OCI-LY3 (cell line): Measurements from ENCODE around the gene PIP5K1B.

ENCODE experiments used
- H2AFZ ChIP-seq: fragments of 200-600, 300-600 bp; shearing (Covaris generic); 2 replicates; pipeline ENCODE4 v1.6.0; 2014; ENCODE audit warnings: antibody characterized with exemption, low read depth, low read length
- H3K27ac ChIP-seq: fragments of 200-600, 300-600 bp; sonication (generic); 2 replicates; pipeline ENCODE4 v1.5.1; 2014; ENCODE audit warnings: mild to moderate bottlenecking, low read length, moderate library complexity, mixed read lengths
- H3K27me3 ChIP-seq: fragments of 200-600, 300-600 bp; sonication (generic); 2 replicates; pipeline ENCODE4 v1.6.1; 2014; ENCODE audit warnings: low read depth, low read length, mixed read lengths
- H3K36me3 ChIP-seq: fragments of 200-600, 300-600 bp; sonication (generic); replicated peaks from 2 replicates; pipeline ENCODE3; 2014; ENCODE audit warnings: low read depth, low read length, mixed read lengths
- H3K4me1 ChIP-seq: fragments of 300-600, 200-600 bp; sonication (generic); 2 replicates; pipeline ENCODE4 v1.6.1; 2014; ENCODE audit warnings: low read length, mixed read lengths
- H3K4me2 ChIP-seq: fragments of 200-600, 300-600 bp; sonication (generic); 2 replicates; pipeline ENCODE4 v1.6.1; 2014; ENCODE audit warnings: low read length, mixed read lengths
- H3K4me3 ChIP-seq: fragments of 300-600, 200-600 bp; sonication (generic); 2 replicates; pipeline ENCODE4 v1.5.1; 2014; ENCODE audit warnings: antibody characterized with exemption, mild to moderate bottlenecking, low read length, moderate library complexity
- H3K79me2 ChIP-seq: fragments of 300-600, 200-600 bp; shearing (Covaris generic); 2 replicates; pipeline ENCODE4 v1.6.1; 2014; ENCODE audit warnings: mild to moderate bottlenecking, low read length, mixed read lengths
- H3K9ac ChIP-seq: fragments of 300-600, 200-600 bp; shearing (Covaris generic); 2 replicates; pipeline ENCODE4 v1.6.0; 2014; ENCODE audit warnings: mild to moderate bottlenecking, low read length, moderate library complexity
- H3K9me3 ChIP-seq: fragments of 200-600, 300-600 bp; shearing (Covaris generic); 2 replicates; pipeline ENCODE4 v1.6.1; 2014; ENCODE audit warnings: low read length, mixed read lengths; ENCODE audit not compliant: insufficient read depth
- H4K20me1 ChIP-seq: fragments of 200-600, 300-600 bp; sonication (generic); 2 replicates; pipeline ENCODE4 v1.6.1; 2016; ENCODE audit warnings: low read length, mixed read lengths; ENCODE audit not compliant: insufficient read depth
- CTCF ChIP-seq: fragments of 200-600, 300-600 bp; sonication (generic); IDR thresholded peaks from 2 replicates; pipeline ENCODE4 v1.5.1; 2014; ENCODE audit warnings: antibody characterized with exemption, low read length, low read depth
- EZH2phosphoT487 ChIP-seq: fragments of 200-600 bp; shearing (Covaris generic); IDR thresholded peaks from 2 replicates; pipeline ENCODE4 v1.6.1; 2018; ENCODE audit warnings: antibody characterized with exemption, mixed run types, low read depth

Gene PIP5K1B

DNA sequence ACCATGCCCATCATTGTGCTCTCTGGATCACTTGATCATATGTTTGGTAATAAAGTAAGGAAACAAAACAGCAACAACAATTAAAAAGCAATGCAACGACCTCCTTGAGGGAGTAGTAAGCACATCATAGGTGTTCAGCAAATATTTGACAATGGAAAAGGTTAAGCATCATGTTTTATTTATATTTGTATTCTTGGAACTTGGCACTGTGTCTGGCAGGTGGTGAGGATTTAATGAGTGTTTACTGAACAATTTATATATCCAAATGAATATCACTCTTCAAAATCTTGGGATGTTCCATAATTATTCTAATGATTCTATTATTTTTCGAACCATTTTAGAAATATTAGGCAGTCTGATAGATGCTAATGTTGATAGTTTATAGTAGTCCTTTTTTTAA, 6.2 kb downstream of the PIP5K1B start:
- H3K27ac ChIP-seq: no peak overlapping the region
- TF ChIP-seq EZH2phosphoT487: no peak
- TF ChIP-seq CTCF: no peak
- H3K27me3 ChIP-seq: peaks cover 74% of the 10 kb centered on the region
- no peaks in the 10 kb centered on the region for H3K9me3 ChIP-seq
- no peak overlapping the region for H3K9ac ChIP-seq
- no peaks in the 10 kb centered on the region for H3K36me3 ChIP-seq
- no peaks in the 10 kb centered on the region for H3K79me2 ChIP-seq
- no peak overlapping the region for H2AFZ ChIP-seq
- H3K4me1 ChIP-seq: peaks cover 28% of the 10 kb centered on the region
- H4K20me1 ChIP-seq: peaks cover 5% of the 10 kb centered on the region
- H3K4me2 ChIP-seq: no peak overlapping the region
- no peak overlapping the region for H3K4me3 ChIP-seq

DNA sequence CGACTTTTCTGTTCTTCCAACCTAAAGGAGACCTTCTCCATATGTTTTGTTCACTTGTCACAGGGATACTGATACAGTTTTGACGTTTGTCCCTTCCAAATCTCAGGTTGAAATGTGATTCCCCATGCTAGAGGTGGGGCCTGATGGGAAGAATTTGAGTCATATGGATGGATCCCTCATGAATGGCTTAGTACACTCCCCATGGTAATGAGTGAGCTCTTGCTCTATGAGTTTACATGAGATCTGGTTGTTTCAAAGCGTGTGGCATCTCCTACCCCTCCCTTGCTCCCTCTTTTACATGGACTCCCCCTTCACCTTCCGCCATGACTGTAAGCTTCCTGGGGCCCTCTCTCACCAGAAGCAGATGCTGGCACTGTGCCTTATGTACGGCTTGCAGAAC, 6.9 kb downstream of the PIP5K1B start:
- Histone ChIP-seq H4K20me1 (peaks cover 5% of the 10 kb centered on the region), H3K27ac (no peak overlapping the region), H3K4me1 (peaks cover 22% of the 10 kb centered on the region), H3K79me2 (no peaks in the 10 kb centered on the region), H3K27me3 (peaks cover 74% of the 10 kb centered on the region), H3K4me2 (no peak overlapping the region), H2AFZ (no peak overlapping the region), H3K9ac (no peak overlapping the region), H3K9me3 (no peaks in the 10 kb centered on the region), H3K4me3 (no peak overlapping the region), H3K36me3 (no peaks in the 10 kb centered on the region)
- TF ChIP-seq EZH2phosphoT487: no peak
- TF ChIP-seq CTCF: no peak

DNA sequence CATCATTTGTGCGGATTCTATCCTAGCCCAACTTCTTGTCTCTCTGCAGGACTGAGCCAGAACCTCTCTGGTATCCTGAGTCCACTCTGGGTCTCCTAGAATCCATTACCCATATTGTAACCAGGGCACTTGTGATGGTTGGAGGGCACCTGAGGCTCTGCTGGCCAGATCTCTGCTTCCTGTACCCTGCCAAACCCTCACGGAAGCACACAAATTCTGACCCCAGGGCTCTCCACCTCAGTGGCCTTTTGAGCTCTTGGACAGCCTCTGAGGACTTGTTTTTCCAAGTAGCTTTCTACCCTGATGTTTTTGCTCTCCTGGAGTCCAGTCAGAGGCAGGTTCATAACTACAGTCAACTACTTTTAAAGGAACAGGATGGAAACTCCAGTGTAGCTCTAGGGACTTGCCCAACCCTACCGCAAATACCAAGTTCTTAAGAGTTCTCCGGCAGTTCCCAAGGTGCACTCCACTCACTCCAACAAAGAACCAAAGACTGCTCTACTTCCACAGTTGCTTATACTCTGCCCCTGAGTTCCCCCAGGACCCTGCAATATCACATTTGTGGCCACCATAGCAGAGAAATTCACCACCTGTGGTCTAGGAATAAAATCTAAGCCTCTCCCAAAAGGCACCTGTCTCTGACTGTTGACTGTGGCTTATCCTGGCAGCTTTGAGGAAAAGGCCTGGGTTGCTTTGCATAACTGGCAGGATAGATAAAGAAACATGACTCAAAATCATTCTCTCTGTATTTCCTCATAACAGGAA, 9.6 kb downstream of the PIP5K1B start:
- Histone ChIP-seq H2AFZ (no peak overlapping the region), H3K27ac (no peak overlapping the region), H3K9ac (no peak overlapping the region), H3K27me3 (peaks cover 77% of the 10 kb centered on the region), H3K79me2 (no peaks in the 10 kb centered on the region), H3K36me3 (no peaks in the 10 kb centered on the region), H3K4me1 (no peaks in the 10 kb centered on the region), H3K4me3 (no peak overlapping the region), H4K20me1 (no peaks in the 10 kb centered on the region; the same call in 1 of the 2 replicates), H3K4me2 (no peak overlapping the region), H3K9me3 (no peaks in the 10 kb centered on the region)
- no peak for TF ChIP-seq CTCF
- TF ChIP-seq EZH2phosphoT487: no peak

DNA sequence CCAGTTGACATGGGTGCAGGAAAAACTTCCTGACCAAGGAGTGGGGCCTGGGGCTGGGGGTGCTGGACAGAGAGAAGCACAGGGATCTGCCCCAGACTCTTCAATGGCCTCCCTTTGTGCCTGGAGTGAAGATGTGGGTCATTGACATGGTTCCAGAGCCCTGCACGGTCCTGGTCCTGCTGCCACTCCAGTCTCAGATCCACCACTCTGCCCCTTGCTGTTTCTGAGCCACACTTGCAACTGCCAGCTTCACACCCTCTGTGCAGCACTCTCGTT, 10.1 kb downstream of the PIP5K1B start:
- Histone ChIP-seq H3K27ac (no peak overlapping the region), H2AFZ (no peak overlapping the region), H3K36me3 (no peaks in the 10 kb centered on the region), H3K4me3 (no peak overlapping the region), H3K9ac (no peak overlapping the region), H3K9me3 (no peaks in the 10 kb centered on the region), H4K20me1 (no peaks in the 10 kb centered on the region; the same call in 1 of the 2 replicates), H3K79me2 (no peaks in the 10 kb centered on the region), H3K4me1 (no peaks in the 10 kb centered on the region), H3K4me2 (no peak overlapping the region), H3K27me3 (peaks cover 76% of the 10 kb centered on the region)
- TF ChIP-seq CTCF (no peak), EZH2phosphoT487 (no peak)
